HG02759 (cell line): Measurements from ENCODE around the gene SUN1.
"Not testable (repeated sequence)": the region's sequence is repeated elsewhere in the genome, so short reads cannot be mapped to it uniquely, and the experiment has no call there.

ENCODE experiments used
- ATAC-seq: cut with Tn5 transposase; IDR thresholded peaks from one replicate; pipeline ENCODE4 v1.9.1; 2021; ENCODE audit warnings: mild to moderate bottlenecking, moderate library complexity; ENCODE audit not compliant: unreplicated experiment

Gene SUN1

GRCh38 chr7:832968-833424 is 720 bp downstream of the SUN1 start:
- ATAC-seq, result no peak

GRCh38 chr7:833601-834258 is 1.5 kb downstream of the SUN1 start:
- no peak for ATAC-seq

- ATAC-seq, result no peak
Observed at GRCh38 chr7:834277-834676, 2.0 kb downstream of the SUN1 start.

GRCh38 chr7:835021-835420 is 2.7 kb downstream of the SUN1 start:
- ATAC-seq, result no peak

- no peak for ATAC-seq
Observed at GRCh38 chr7:835485-836401, 3.5 kb downstream of the SUN1 start.

GRCh38 chr7:836429-836828 is 4.2 kb downstream of the SUN1 start:
- no peak for ATAC-seq

GRCh38 chr7:837001-837400 is 4.7 kb downstream of the SUN1 start:
- no peak for ATAC-seq

GRCh38 chr7:840001-840600 is 7.8 kb downstream of the SUN1 start:
- no peak for ATAC-seq

GRCh38 chr7:841943-842342 is 9.7 kb downstream of the SUN1 start:
- no peak for ATAC-seq

GRCh38 chr7:842431-843031 is 10.3 kb downstream of the SUN1 start:
- no peak for ATAC-seq

GRCh38 chr7:843230-843629 is 11.0 kb downstream of the SUN1 start:
- ATAC-seq, result no peak

GRCh38 chr7:844043-844442 is 11.8 kb downstream of the SUN1 start:
- ATAC-seq, result no peak

- ATAC-seq, result no peak
Observed at GRCh38 chr7:844514-844913, 12.2 kb downstream of the SUN1 start.

GRCh38 chr7:845091-845490 is 12.8 kb downstream of the SUN1 start:
- no peak for ATAC-seq

GRCh38 chr7:845731-846130 is 13.5 kb downstream of the SUN1 start:
- no peak for ATAC-seq

GRCh38 chr7:846958-847650 is 14.8 kb downstream of the SUN1 start:
- ATAC-seq, result not testable (repeated sequence)

- ATAC-seq, result not testable (repeated sequence)
Observed at GRCh38 chr7:847728-848127, 15.5 kb downstream of the SUN1 start.

- no peak for ATAC-seq
Observed at GRCh38 chr7:849145-849544, 16.9 kb downstream of the SUN1 start.

GRCh38 chr7:849781-850180 is 17.5 kb downstream of the SUN1 start:
- ATAC-seq, result no peak

GRCh38 chr7:851204-851603 is 18.9 kb downstream of the SUN1 start:
- no peak for ATAC-seq
